SK-N-DZ (cell line): ENCODE results near the gene KIAA1549.
"Not testable (repeated sequence)": the region's sequence is repeated elsewhere in the genome, so short reads cannot be mapped to it uniquely, and the experiment has no call there.

Experiments
- DNase-seq: peaks from one replicate; pipeline ENCODE4 v3.0.0-alpha.2; 2015; ENCODE audit warnings: low spot score
- small RNA-seq, 2 experiments: library from RNA; depleted of rRNA; stranded (forward); fragments of <200 nt; gene quantifications; one replicate each; pipeline ENCODE3, GENCODE V24; 2014

Gene KIAA1549

DNA sequence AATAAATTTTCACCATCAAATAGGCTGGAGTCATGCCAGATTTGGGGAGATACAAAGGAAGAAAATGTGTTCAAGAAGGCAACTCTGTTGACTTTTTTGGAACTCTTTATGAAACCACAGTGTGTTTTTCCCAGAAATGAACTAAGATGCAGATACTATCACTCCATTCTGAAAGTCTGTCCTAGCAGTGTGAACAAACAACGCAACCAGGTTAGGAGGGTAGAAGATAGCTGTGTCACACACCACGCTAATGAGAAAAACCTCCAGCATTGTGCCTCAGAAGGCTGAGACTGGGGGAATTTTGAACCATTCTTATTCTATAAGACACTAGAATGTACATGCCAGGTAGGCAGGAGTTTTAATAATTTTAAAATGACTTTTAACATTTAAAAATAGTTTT, 167.2 kb downstream of the KIAA1549 start:
- DNase-seq = no peak

DNA sequence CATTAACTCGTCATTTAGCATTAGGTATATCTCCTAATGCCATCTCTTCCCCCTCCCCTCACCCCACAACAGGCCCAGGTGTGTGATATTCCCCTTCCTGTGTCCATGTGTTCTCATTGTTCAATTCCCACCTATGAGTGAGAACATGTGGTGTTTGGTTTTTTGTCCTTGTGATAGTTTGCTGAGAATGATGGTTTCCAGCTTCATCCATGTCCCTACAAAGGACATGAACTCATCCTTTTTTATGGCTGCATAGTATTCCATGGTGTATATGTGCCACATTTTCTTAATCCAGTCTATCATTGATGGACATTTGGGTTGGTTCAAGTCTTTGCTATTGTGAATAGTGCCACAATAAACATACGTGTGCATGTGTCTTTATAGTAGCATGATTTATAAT, 169.9 kb downstream of the KIAA1549 start:
- DNase-seq = not testable (repeated sequence)

DNA sequence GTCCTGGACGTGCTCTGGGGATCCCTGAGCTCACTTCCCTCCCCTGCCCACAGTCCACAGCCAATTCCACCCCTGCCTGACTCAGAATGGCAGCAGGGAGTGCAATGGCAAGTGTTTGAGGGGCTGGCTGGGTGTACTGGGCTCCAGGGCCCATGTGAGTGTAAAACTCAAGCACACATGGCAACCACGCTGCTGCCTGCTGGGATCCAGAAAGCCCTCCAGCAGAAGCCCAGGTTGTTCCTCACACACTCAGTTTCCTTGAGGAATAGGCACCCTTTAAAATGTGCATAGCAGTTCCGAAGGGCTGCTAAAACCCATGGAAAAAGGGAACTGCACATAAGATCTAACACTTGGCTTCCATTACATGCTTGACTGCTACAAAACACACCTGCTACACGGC, 171.8 kb downstream of the KIAA1549 start:
- DNase-seq = no peak

GRCh38 chr7:138804618-138805017, 176.6 kb downstream of the KIAA1549 start:
- no peak for DNase-seq

- DNase-seq = no peak
These were observed 178.5 kb downstream of the KIAA1549 start for GRCh38 chr7:138802706-138803105.

DNA sequence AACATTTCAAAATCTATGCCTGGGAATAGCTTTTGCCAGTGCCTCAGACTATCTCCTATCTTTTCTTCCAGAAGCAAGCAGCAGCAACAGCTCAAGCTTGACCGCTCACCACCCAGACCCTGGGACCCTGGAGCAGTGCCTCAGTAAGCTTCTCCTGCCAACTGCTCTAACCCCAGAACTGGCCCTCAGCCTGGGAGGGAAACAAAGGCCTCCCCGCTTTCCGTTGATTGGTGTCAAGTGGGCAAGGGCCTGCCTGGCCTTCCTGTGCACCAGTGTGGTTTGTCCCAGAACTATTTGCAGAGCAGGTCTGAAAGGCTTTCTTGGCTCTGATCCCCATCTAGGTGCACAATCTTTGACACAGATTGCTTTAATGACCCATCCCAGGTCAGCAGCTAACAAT, 179.9 kb downstream of the KIAA1549 start:
- no peak for DNase-seq

- no peak for DNase-seq
These were observed 181.7 kb downstream of the KIAA1549 start for GRCh38 chr7:138799336-138800000.

- no peak for DNase-seq
These were observed 182.4 kb downstream of the KIAA1549 start for GRCh38 chr7:138798836-138799235.

GRCh38 chr7:138797715-138798320, 183.4 kb downstream of the KIAA1549 start, which contains the start of the genes ATP6V0A4 and TMEM213:
Gene ATP6V0A4 (minus strand): TSS chr7:138798196. CDS start chr7:138771247, 26,949 bp downstream.
Gene TMEM213 (plus strand): TSS chr7:138797994. CDS start chr7:138798105, 111 bp downstream.
- DNase-seq = no peak

DNA sequence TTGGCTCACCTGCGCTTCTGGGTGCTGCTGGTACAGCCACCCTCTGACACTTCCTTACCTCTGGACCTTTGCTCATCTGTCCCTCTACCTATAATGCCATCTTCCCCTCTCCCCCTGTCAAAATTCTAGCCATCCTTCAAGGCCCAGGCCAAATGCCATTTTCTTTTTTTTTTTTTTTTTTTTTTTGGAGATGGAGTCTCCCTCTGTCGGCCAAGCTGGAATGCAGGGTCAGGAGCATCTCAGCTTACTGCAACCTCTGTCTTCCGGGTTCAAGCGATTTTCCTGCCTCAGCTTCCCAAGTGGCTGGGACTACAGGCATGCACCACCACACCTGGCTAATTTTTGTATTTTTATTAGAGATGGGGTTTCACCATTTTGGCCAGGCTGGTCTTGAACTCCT, 184.1 kb downstream of the KIAA1549 start:
- not testable (repeated sequence) for DNase-seq

GRCh38 chr7:138796038-138796615, 185.1 kb downstream of the KIAA1549 start:
- no peak for DNase-seq

GRCh38 chr7:138785587-138786437, 195.4 kb downstream of the KIAA1549 start:
- DNase-seq = no peak

- DNase-seq = no peak
These were observed 196.5 kb downstream of the KIAA1549 start for GRCh38 chr7:138784692-138785091.

Small RNA genes lying within 50 kb of the gene (small RNA-seq; reads per million reads assigned to genes)
- 0 reads per million in 2 experiments for gene RNU6-1272P
